MM.1S (cell line): ENCODE measurements around the gene PDE11A.
"Not testable (repeated sequence)": the region's sequence is repeated elsewhere in the genome, so short reads cannot be mapped to it uniquely, and the experiment has no call there.

Experiments
- DNase-seq: peaks from one replicate; pipeline ENCODE4 v3.0.0-alpha.2; 2015
- H2AFZ ChIP-seq: fragments of 300-600 bp; sonication (generic); 2 replicates; pipeline ENCODE4 v1.6.0; 2016; ENCODE audit warnings: antibody characterized with exemption, low read length
- H3F3A ChIP-seq: fragments of 300-600 bp; sonication (generic); 2 replicates; pipeline ENCODE4 v1.6.1; 2016; ENCODE audit warnings: mild to moderate bottlenecking, antibody characterized with exemption, low read length, moderate library complexity, mixed read lengths; ENCODE audit not compliant: insufficient read depth
- H3K27ac ChIP-seq: fragments of 300-600 bp; sonication (generic); 2 replicates; pipeline ENCODE4 v1.5.1; 2016; ENCODE audit warnings: mild to moderate bottlenecking, low read length
- H3K27me3 ChIP-seq: fragments of 300-600 bp; sonication (generic); replicated peaks from 2 replicates; pipeline ENCODE4 v1.6.0; 2016; ENCODE audit warnings: low read length; ENCODE audit not compliant: insufficient read depth
- H3K36me3 ChIP-seq: fragments of 300-600 bp; sonication (generic); replicated peaks from 2 replicates; pipeline ENCODE4 v1.6.1; 2016; ENCODE audit warnings: mild to moderate bottlenecking, low read length, mixed read lengths; ENCODE audit not compliant: insufficient read depth
- H3K4me1 ChIP-seq: fragments of 300-600 bp; sonication (generic); 2 replicates; pipeline ENCODE4 v1.6.1; 2016; ENCODE audit warnings: low read length, mixed read lengths
- H3K4me2 ChIP-seq: fragments of 300-600 bp; sonication (generic); 2 replicates; pipeline ENCODE4 v1.6.0; 2016; ENCODE audit warnings: low read depth, low read length
- H3K4me3 ChIP-seq: fragments of 300-600 bp; sonication (generic); 2 replicates; pipeline ENCODE4 v1.5.1; 2016; ENCODE audit warnings: low read length, mixed read lengths
- H3K79me2 ChIP-seq: fragments of 300-600 bp; sonication (generic); 2 replicates; pipeline ENCODE4 v1.6.1; 2016; ENCODE audit warnings: mixed run types, low read length, mixed read lengths
- H3K9ac ChIP-seq: fragments of 300-600 bp; sonication (generic); 2 replicates; pipeline ENCODE4 v1.6.1; 2016; ENCODE audit warnings: low read length, mixed read lengths
- H3K9me2 ChIP-seq: fragments of 300-600 bp; sonication (generic); replicated peaks from 2 replicates; pipeline ENCODE4 v1.6.1; 2016; ENCODE audit warnings: mild to moderate bottlenecking, low read length, mixed read lengths; ENCODE audit not compliant: insufficient read depth
- H3K9me3 ChIP-seq: fragments of 300-600 bp; sonication (generic); replicated peaks from 2 replicates; pipeline ENCODE4 v1.6.1; 2016; ENCODE audit warnings: mild to moderate bottlenecking, low read length, mixed read lengths; ENCODE audit not compliant: insufficient read depth
- H4K20me1 ChIP-seq: fragments of 300-600 bp; sonication (generic); 2 replicates; pipeline ENCODE4 v1.6.1; 2016; ENCODE audit warnings: mild to moderate bottlenecking, low read length, moderate library complexity, mixed read lengths; ENCODE audit not compliant: insufficient read depth
- EZH2 ChIP-seq: fragments of 300-600 bp; sonication (generic); optimal IDR thresholded peaks from 2 replicates; pipeline ENCODE3; 2017; ENCODE audit warnings: low read depth, mild to moderate bottlenecking, antibody characterized with exemption, low read length, mixed read lengths
- EZH2phosphoT487 ChIP-seq: fragments of 300-600 bp; sonication (generic); IDR thresholded peaks from 2 replicates; pipeline ENCODE4 v1.6.1; 2018; ENCODE audit warnings: antibody characterized with exemption, low read length
- TF ChIP-seq, protein P1 (sequence below): fragments of 300-600 bp; sonication (generic); IDR thresholded peaks from 2 replicates; pipeline ENCODE4 v1.5.1; 2016; ENCODE audit warnings: antibody characterized with exemption, low read length, mixed read lengths

The PDE11A gene

DNA sequence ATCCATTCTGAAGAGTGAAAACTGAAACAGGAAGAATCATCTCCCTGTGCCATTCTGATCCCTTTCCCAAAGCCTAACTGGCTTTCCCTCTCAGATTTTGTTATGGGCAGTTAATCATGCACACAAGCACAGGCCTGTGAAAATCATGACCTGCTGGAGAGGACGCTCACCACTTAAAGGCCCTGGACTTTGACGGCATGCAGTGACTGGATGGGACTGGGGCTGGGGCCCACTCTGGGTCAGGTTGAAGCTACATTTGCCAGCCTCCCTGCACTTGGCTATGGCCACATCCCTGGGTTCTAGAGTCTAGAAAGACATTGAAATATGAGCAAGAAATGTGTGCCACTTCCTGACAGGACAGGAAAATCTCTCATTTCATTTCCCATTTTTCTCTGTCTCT, 12.9 kb downstream of the PDE11A start:
- no peaks in the 10 kb centered on the region for H3K27me3 ChIP-seq
- H4K20me1 ChIP-seq, result no peaks in the 10 kb centered on the region
- no peaks in the 10 kb centered on the region for H3K4me1 ChIP-seq
- no peaks in the 10 kb centered on the region for H3K36me3 ChIP-seq
- H3K79me2 ChIP-seq, result no peaks in the 10 kb centered on the region
- no peak overlapping the region for H2AFZ ChIP-seq
- DNase-seq, result no peak
- H3F3A ChIP-seq, result no peaks in the 10 kb centered on the region
- no peak for TF ChIP-seq EZH2
- TF ChIP-seq, protein P1, sequence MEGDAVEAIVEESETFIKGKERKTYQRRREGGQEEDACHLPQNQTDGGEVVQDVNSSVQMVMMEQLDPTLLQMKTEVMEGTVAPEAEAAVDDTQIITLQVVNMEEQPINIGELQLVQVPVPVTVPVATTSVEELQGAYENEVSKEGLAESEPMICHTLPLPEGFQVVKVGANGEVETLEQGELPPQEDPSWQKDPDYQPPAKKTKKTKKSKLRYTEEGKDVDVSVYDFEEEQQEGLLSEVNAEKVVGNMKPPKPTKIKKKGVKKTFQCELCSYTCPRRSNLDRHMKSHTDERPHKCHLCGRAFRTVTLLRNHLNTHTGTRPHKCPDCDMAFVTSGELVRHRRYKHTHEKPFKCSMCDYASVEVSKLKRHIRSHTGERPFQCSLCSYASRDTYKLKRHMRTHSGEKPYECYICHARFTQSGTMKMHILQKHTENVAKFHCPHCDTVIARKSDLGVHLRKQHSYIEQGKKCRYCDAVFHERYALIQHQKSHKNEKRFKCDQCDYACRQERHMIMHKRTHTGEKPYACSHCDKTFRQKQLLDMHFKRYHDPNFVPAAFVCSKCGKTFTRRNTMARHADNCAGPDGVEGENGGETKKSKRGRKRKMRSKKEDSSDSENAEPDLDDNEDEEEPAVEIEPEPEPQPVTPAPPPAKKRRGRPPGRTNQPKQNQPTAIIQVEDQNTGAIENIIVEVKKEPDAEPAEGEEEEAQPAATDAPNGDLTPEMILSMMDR, result no peak
- TF ChIP-seq EZH2phosphoT487, result no peak
- no peak overlapping the region for H3K4me3 ChIP-seq
- H3K9me2 ChIP-seq, result no peaks in the 10 kb centered on the region
- H3K4me2 ChIP-seq, result no peak overlapping the region
- H3K9ac ChIP-seq, result no peak overlapping the region
- H3K9me3 ChIP-seq, result no peaks in the 10 kb centered on the region
- H3K27ac ChIP-seq, result no peak overlapping the region

- Histone ChIP-seq H2AFZ (no peak overlapping the region), H3F3A (no peaks in the 10 kb centered on the region), H3K9me2 (no peaks in the 10 kb centered on the region), H3K4me2 (no peak overlapping the region), H3K27me3 (no peaks in the 10 kb centered on the region), H3K4me3 (no peak overlapping the region), H4K20me1 (no peaks in the 10 kb centered on the region), H3K9ac (no peak overlapping the region), H3K9me3 (no peaks in the 10 kb centered on the region), H3K79me2 (no peaks in the 10 kb centered on the region), H3K36me3 (no peaks in the 10 kb centered on the region), H3K27ac (no peak overlapping the region), H3K4me1 (no peaks in the 10 kb centered on the region)
- TF ChIP-seq EZH2, result no peak
- no peak for DNase-seq
These were observed 13.5 kb downstream of the PDE11A start for GRCh38 chr2:178059111-178059510.

GRCh38 chr2:178057179-178057680, 15.3 kb downstream of the PDE11A start:
- H3K36me3 ChIP-seq, result no peaks in the 10 kb centered on the region
- H3K9me2 ChIP-seq, result no peaks in the 10 kb centered on the region
- H4K20me1 ChIP-seq, result no peaks in the 10 kb centered on the region
- no peaks in the 10 kb centered on the region for H3K79me2 ChIP-seq
- H3K27me3 ChIP-seq, result no peaks in the 10 kb centered on the region
- no peak for DNase-seq
- H3K4me2 ChIP-seq, result no peak overlapping the region
- H3K4me1 ChIP-seq, result no peaks in the 10 kb centered on the region
- H3K9me3 ChIP-seq, result no peaks in the 10 kb centered on the region
- no peak for TF ChIP-seq EZH2phosphoT487
- no peak for TF ChIP-seq EZH2
- TF ChIP-seq, protein P1, result no peak
- H2AFZ ChIP-seq, result no peak overlapping the region
- no peak overlapping the region for H3K27ac ChIP-seq
- no peaks in the 10 kb centered on the region for H3F3A ChIP-seq
- H3K4me3 ChIP-seq, result no peak overlapping the region
- no peak overlapping the region for H3K9ac ChIP-seq

GRCh38 chr2:178056345-178056744, 16.2 kb downstream of the PDE11A start:
- no peak overlapping the region for H2AFZ ChIP-seq
- no peak overlapping the region for H3K4me3 ChIP-seq
- H3K9ac ChIP-seq, result no peak overlapping the region
- no peaks in the 10 kb centered on the region for H3K27me3 ChIP-seq
- no peaks in the 10 kb centered on the region for H3K9me3 ChIP-seq
- no peak overlapping the region for H3K27ac ChIP-seq
- no peaks in the 10 kb centered on the region for H3K9me2 ChIP-seq
- H3K4me2 ChIP-seq, result no peak overlapping the region
- no peaks in the 10 kb centered on the region for H4K20me1 ChIP-seq
- H3K36me3 ChIP-seq, result no peaks in the 10 kb centered on the region
- no peak for DNase-seq
- no peaks in the 10 kb centered on the region for H3K4me1 ChIP-seq
- no peaks in the 10 kb centered on the region for H3K79me2 ChIP-seq
- H3F3A ChIP-seq, result no peaks in the 10 kb centered on the region
- TF ChIP-seq EZH2phosphoT487, result no peak
- TF ChIP-seq, protein P1, result no peak
- no peak for TF ChIP-seq EZH2

- not testable (repeated sequence) for H2AFZ ChIP-seq, H3K36me3 ChIP-seq, DNase-seq, H3K4me1 ChIP-seq, H4K20me1 ChIP-seq, H3K9ac ChIP-seq, H3K9me3 ChIP-seq, H3F3A ChIP-seq, H3K4me3 ChIP-seq, H3K27ac ChIP-seq, H3K27me3 ChIP-seq, H3K4me2 ChIP-seq, H3K9me2 ChIP-seq, H3K79me2 ChIP-seq
These were observed 21.3 kb downstream of the PDE11A start for GRCh38 chr2:178051257-178051656.
